ENCODE data around the gene AMER3. TPM values are rescaled to one million over a fixed set of nuclear protein-coding genes. Genes with fewer than 3 reads are reported as not detected.

The AMER3 gene
- polyA plus RNA-seq, 1 experiment = not detected

- Histone ChIP-seq H3K27ac (ENCODE audit: low read depth, low read length) (no peak overlapping the region), H3K27me3 (ENCODE audit: control insufficient read depth, insufficient read depth, low read length) (peaks cover 3% of the 10 kb centered on the region), H3K4me3 (ENCODE audit: low read depth, low read length) (no peak overlapping the region), H3K9me3 (ENCODE audit: control insufficient read depth, insufficient read depth, low read length) (peaks cover 3% of the 10 kb centered on the region; the same call in 1 of the 2 replicates)
- TF ChIP-seq CTCF (IDR thresholded peaks at IDR 0.05; ENCODE audit: low read depth, low read length) = no peak
- DNase-seq (ENCODE audit: low read depth, low spot score) = no peak
- ChIA-PET POLR2A (no interaction called here), CTCF (no interaction called here)
Observed at GRCh38 chr2:130740671-130741070, 14.7 kb upstream of the AMER3 start.

GRCh38 chr2:130743278-130743677 is 12.1 kb upstream of the AMER3 start:
- TF ChIP-seq CTCF (IDR thresholded peaks at IDR 0.05; ENCODE audit: low read depth, low read length) = no peak
- H3K9me3 ChIP-seq (ENCODE audit: control insufficient read depth, insufficient read depth, low read length) = no peaks in the 10 kb centered on the region
- DNase-seq (ENCODE audit: low read depth, low spot score) = no peak
- no peak overlapping the region for H3K4me3 ChIP-seq (ENCODE audit: low read depth, low read length)
- ChIA-PET CTCF (no interaction called here), POLR2A (no interaction called here)
- peaks cover 3% of the 10 kb centered on the region for H3K27me3 ChIP-seq (ENCODE audit: control insufficient read depth, insufficient read depth, low read length)
- H3K27ac ChIP-seq (ENCODE audit: low read depth, low read length) = no peak overlapping the region

- Histone ChIP-seq H3K27me3 (ENCODE audit: control insufficient read depth, insufficient read depth, low read length) (peaks cover 3% of the 10 kb centered on the region), H3K9me3 (ENCODE audit: control insufficient read depth, insufficient read depth, low read length) (no peaks in the 10 kb centered on the region), H3K27ac (ENCODE audit: low read depth, low read length) (no peak overlapping the region), H3K4me3 (ENCODE audit: low read depth, low read length) (no peak overlapping the region)
- TF ChIP-seq CTCF (IDR thresholded peaks at IDR 0.05; ENCODE audit: low read depth, low read length) = no peak
- CTCF ChIA-PET = no interaction called here
- POLR2A ChIA-PET = no interaction called here
- no peak for DNase-seq (ENCODE audit: low read depth, low spot score)
Observed at GRCh38 chr2:130744287-130745117, 10.8 kb upstream of the AMER3 start.

GRCh38 chr2:130749078-130749477 is 6.3 kb upstream of the AMER3 start:
- Histone ChIP-seq H3K27me3 (ENCODE audit: control insufficient read depth, insufficient read depth, low read length) (no peaks in the 10 kb centered on the region), H3K27ac (ENCODE audit: low read depth, low read length) (no peak overlapping the region), H3K4me3 (ENCODE audit: low read depth, low read length) (no peak overlapping the region), H3K9me3 (ENCODE audit: control insufficient read depth, insufficient read depth, low read length) (no peaks in the 10 kb centered on the region)
- POLR2A ChIA-PET = no interaction called here
- no peak for TF ChIP-seq CTCF (IDR thresholded peaks at IDR 0.05; ENCODE audit: low read depth, low read length)
- CTCF ChIA-PET = no interaction called here
- no peak for DNase-seq (ENCODE audit: low read depth, low spot score)

GRCh38 chr2:130749641-130750040 is 5.7 kb upstream of the AMER3 start:
- ChIA-PET CTCF (no interaction called here), POLR2A (no interaction called here)
- no peak for TF ChIP-seq CTCF (IDR thresholded peaks at IDR 0.05; ENCODE audit: low read depth, low read length)
- Histone ChIP-seq H3K9me3 (ENCODE audit: control insufficient read depth, insufficient read depth, low read length) (no peaks in the 10 kb centered on the region), H3K4me3 (ENCODE audit: low read depth, low read length) (no peak overlapping the region), H3K27ac (ENCODE audit: low read depth, low read length) (no peak overlapping the region), H3K27me3 (ENCODE audit: control insufficient read depth, insufficient read depth, low read length) (no peaks in the 10 kb centered on the region)
- no peak for DNase-seq (ENCODE audit: low read depth, low spot score)

Data from AG04450 (cell line).